ENCODE measurements around the gene GAA. TPM values are rescaled to one million over a fixed set of nuclear protein-coding genes. Genes with fewer than 3 reads are reported as not detected.

The GAA gene
- total and polyA plus RNA-seq, 2 of the 8 experiments (the other 6 are each of a cell fraction or from before 2014, with no cell fraction given): 14.8 to 30.0 TPM

- Histone ChIP-seq H2BK120ac (replicated peaks; ENCODE audit: low read depth, low read length) (no peak overlapping the region), H4K20me1 (replicated peaks in 1 of 2; ENCODE audit: control insufficient read depth in 1 of 2, insufficient read depth in 2 of 2, low read length in 2 of 2) (peaks cover 5 to 9% of the 10 kb centered on the region in 2 experiments), H3K4me2 (ENCODE audit: insufficient read depth in 1 of 2, low read depth in 2 of 2, low read length in 2 of 2) (no peak overlapping the region), H3K14ac (ENCODE audit: insufficient read length) (no peak overlapping the region), H3K23me2 (ENCODE audit: low read depth, low read length) (no peaks in the 10 kb centered on the region), H3K79me2 (ENCODE audit: control insufficient read depth in 1 of 2, insufficient read depth in 2 of 2, low read length in 2 of 2) (no peaks in the 10 kb centered on the region), H3K9me3 (ENCODE audit: insufficient read depth in 2 of 2, low read depth in 1 of 2, low read length in 1 of 2) (no peaks in the 10 kb centered on the region), H2BK20ac (ENCODE audit: low read length) (no peak overlapping the region), H3K79me1 (ENCODE audit: low read depth, low read length) (no peaks in the 10 kb centered on the region; the same call in 1 of the 2 replicates), H3K4me1 (replicated peaks in 1 of 4; ENCODE audit: control insufficient read depth in 3 of 4, insufficient read depth in 4 of 4, low read length in 3 of 4) (peaks cover 0 to 3% (median 1%) of the 10 kb centered on the region in 4 experiments; a peak in 3 of 7 replicates), H3K4ac (replicated peaks; ENCODE audit: insufficient read length, low read depth, low read length) (no peak overlapping the region), H2BK15ac (ENCODE audit: low read length) (no peak overlapping the region), H3K23ac (ENCODE audit: insufficient read length) (no peak overlapping the region), H2BK5ac (ENCODE audit: low read depth, low read length) (no peak overlapping the region), H3K4me3 (ENCODE audit: extremely low read depth in 1 of 4, insufficient read depth in 2 of 4, low read depth in 3 of 4, low read length in 4 of 4) (no peak overlapping the region), H4K8ac (ENCODE audit: extremely low read depth, insufficient read depth, low read length) (no peak overlapping the region), H3K27me3 (replicated peaks in 1 of 4; ENCODE audit: control insufficient read depth in 3 of 4, extremely low read depth in 1 of 4, insufficient read depth in 3 of 4, low read length in 3 of 4) (no peaks in the 10 kb centered on the region), H2AK5ac (ENCODE audit: low read depth, low read length) (no peak overlapping the region), H3K18ac (ENCODE audit: extremely low read depth, low read length) (no peak overlapping the region), H3K9ac (replicated peaks in 1 of 4; ENCODE audit: extremely low read depth in 1 of 4, low read depth in 3 of 4, low read length in 3 of 4) (no peak overlapping the region), H2BK12ac (ENCODE audit: low read depth, low read length) (no peak overlapping the region), H3K27ac (ENCODE audit: low read depth, low read length) (no peak overlapping the region), H3K36me3 (ENCODE audit: control insufficient read depth in 2 of 4, insufficient read depth in 4 of 4, low read length in 3 of 4) (peaks cover 29 to 54% (median 40%) of the 10 kb centered on the region in 4 experiments), H3K56ac (replicated peaks; ENCODE audit: insufficient read length, low read depth, low read length) (no peak overlapping the region), H2AFZ (ENCODE audit: low read length) (no peak overlapping the region), H4K91ac (replicated peaks; ENCODE audit: insufficient read length, low read length) (no peak overlapping the region), H4K5ac (ENCODE audit: insufficient read length, low read depth, low read length) (no peak overlapping the region)
- CTCF ChIA-PET (ENCODE audit: partially characterized antibody): interaction anchor here (0.7 to 2.7 kb wide), 6 partner anchors 7 to 705 kb away, joined by 3 to 13 read pairs (median 3); no protein-coding TSS in a partner anchor
- TF ChIP-seq TAF1 (IDR thresholded peaks at IDR 0.05; ENCODE audit: low read depth, low read length): no peak
- TF ChIP-seq POLR2AphosphoS5 (IDR thresholded peaks at IDR 0.05; ENCODE audit: low read depth, low read length): 0 out of 2 replicates have a peak, but pooled peaks have one; percentile 16
- DNase-seq (ENCODE audit: low read depth in 1 of 2, low spot score in 2 of 2) (no peak), FAIRE-seq (no peak)
- POLR2A ChIA-PET (ENCODE audit: partially characterized antibody): interaction anchor here (1.1 to 3.6 kb wide), 7 partner anchors 8 to 49 kb away, joined by 3 to 13 read pairs (median 6); no protein-coding TSS in a partner anchor
- WGBS, 2 experiments (ENCODE audit: extremely low coverage in 1 of 2, insufficient coverage in 1 of 2, insufficient read length in 1 of 2, insufficient replicate concordance in 2 of 2, low coverage in 1 of 2, low lambda C conversion rate in 2 of 2, missing lambda C conversion rate in 1 of 2): 94% methylated on average over 5 of the region's 5 CpGs; no CpG with 5 or more reads in 1 of the 2 experiments
These were observed 31.7 kb downstream of the GAA start for GRCh38 chr17:80132906-80133625.
